Kasumi-1 (cell line): ENCODE results near the gene NPAS2.

Experiments used
- DNase-seq, 2 experiments: peaks; one replicate each; lab custom pipeline; 2025; lab: John Stamatoyannopoulos, UW

The NPAS2 gene, protein sequence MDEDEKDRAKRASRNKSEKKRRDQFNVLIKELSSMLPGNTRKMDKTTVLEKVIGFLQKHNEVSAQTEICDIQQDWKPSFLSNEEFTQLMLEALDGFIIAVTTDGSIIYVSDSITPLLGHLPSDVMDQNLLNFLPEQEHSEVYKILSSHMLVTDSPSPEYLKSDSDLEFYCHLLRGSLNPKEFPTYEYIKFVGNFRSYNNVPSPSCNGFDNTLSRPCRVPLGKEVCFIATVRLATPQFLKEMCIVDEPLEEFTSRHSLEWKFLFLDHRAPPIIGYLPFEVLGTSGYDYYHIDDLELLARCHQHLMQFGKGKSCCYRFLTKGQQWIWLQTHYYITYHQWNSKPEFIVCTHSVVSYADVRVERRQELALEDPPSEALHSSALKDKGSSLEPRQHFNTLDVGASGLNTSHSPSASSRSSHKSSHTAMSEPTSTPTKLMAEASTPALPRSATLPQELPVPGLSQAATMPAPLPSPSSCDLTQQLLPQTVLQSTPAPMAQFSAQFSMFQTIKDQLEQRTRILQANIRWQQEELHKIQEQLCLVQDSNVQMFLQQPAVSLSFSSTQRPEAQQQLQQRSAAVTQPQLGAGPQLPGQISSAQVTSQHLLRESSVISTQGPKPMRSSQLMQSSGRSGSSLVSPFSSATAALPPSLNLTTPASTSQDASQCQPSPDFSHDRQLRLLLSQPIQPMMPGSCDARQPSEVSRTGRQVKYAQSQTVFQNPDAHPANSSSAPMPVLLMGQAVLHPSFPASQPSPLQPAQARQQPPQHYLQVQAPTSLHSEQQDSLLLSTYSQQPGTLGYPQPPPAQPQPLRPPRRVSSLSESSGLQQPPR

DNA sequence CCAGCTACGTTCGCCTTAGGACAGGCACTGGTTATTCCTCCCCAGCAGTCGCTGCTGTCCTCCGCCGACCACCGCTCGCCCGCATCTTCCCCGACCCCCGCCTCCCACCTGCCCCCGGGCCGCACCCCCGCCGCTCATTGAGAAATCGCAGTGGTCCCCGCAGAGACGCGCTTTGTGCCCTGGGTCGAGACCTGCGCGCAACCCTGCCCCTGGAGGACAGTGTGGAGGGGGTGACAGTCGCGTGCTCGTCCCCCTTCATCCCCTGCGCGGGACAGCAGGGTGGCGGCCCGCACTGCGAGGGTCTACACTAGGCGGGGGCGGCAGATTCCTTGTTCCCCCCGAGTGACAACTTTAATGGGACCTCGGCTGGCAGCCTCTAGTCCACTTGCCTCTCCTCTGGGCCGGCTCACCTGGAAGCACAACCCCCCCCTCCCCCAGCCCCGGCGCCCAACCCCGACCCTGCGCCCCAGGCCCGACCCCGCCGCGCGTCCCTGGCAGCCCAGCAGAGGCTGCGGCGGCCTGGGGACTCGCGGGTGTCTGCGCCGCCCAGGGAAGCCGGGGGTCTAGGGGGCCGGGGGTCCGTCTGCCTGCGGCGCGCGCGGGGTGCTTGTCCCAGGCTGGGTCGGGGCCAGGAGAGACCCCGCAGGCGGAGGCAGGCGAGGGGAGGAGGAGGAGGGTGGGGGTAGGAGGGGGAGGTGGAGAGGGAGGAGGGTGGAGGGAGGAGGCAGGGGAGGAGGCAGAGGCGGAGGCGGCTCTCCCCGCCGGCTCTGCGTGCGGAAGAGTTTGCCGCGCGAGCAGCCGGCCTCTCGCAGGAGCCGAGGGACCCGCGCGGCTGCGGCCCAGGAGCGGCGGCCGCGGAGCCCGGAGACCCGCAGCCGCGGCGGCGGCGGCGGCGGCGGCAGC lies at the start of gene NPAS2:
TSS of gene NPAS2 (plus strand) at position 770 of the 903 bp plus-strand sequence. CDS start 84,616 bp downstream, outside the sequence.
- peak; percentile 10 to 14 for DNase-seq

DNA sequence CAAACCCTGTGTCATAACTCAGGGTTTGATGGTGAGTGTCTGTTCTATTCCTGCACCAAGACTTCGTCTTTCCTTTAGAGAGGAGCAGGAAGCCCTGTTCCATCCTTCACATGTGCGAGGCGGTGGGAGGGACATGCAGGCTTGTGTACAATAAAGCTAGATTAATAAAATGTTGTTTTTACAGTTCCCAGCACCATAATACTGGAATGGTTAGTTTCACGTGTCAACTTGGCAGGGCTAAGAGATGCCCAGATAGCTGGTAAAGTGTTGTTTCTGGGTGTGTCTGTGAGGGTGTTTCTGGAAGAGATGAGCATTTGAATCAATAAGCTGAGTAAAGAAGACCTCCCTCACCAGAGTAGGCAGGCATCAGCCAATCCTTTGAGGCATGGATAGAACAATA lies 48.8 kb upstream of the NPAS2 start:
- no peak for DNase-seq

DNA sequence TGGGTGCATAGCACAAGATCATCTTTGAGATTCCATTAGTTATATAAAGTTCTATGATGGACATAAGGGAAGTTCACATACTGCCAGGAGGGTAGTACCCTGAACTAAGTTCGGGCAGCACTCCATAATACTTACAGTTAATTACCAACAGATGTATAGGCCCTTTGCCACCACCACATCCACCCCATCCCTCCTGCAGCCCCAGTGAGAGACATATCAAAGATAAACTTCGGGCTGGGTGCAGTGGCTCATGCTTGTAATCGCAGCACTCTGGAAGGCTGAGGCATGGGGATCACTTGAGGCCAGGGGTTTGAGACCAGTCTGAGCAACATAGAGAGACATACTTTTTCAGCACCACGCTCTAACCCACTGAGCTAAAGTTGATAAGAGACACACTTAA lies 46.4 kb upstream of the NPAS2 start:
- no peak for DNase-seq

DNA sequence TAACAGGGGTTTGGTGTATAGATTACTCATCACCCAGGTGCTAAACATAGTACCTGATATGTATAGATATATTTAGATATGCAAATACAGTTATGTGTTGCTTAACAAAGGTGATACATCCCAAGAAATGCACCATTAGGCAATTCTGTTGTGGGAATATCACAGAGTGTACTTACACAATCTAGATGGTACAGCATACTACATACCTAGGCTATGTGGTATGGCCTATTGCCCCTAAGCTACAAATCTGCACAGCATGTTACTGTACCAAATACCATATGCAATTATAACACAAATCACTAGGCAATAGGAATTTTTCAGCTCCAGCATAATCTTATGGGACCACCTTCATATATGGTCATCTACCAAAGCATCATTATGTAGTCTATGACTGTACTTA lies 43.5 kb upstream of the NPAS2 start:
- DNase-seq = no peak

DNA sequence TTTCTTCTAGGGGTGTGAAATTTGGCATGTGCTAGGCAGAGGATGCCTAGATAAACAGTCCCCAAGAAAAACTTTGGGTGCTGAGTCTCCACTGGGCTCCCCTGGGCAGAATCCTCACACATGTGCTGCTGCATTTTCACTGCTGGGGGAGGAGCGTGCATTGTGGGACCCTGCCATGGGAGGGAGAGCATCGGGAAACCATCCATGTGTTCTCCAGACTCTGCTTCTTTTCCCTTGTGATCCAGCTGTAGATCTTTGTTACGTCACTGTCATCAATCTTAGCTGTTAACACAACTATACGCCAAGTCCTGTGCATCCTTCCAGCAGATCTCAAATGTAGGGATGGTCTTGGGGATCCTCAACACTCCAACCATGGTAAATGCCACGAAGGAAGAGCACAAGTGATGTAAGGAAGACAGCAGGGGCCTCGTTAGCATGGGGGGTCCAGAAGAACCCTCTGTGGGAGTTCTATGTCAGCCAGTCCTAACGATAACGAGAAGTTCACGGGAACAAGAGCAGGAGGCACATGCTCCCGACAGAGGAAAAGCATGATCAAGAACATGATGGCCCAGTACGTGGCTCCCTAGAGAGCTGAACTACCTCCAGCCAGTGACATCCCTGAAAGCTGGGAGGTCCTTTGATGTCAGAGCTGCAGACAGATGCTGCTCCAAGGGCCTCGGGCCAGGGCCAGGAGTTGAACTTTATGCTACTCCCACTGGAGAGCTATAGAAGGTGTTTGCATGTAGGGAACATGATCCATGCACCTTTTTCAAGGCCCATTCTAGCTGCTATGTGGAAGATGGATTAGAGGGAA lies 41.1 kb upstream of the NPAS2 start:
- DNase-seq = no peak

DNA sequence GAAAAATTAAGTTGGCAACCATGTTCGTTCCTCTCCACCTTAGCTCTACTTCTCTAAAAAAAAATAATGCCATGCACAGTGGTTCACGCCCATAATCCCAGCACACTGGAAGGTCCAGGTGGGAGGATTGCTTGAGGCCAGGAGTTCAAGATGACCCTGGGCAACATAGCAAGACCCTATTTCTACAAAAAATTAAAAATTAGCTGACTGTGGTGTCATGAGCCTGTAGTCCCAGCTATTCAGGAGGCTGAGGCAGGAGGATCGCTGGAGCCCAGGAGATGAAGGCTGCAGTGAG lies 40.1 kb upstream of the NPAS2 start:
- DNase-seq = no peak

DNA sequence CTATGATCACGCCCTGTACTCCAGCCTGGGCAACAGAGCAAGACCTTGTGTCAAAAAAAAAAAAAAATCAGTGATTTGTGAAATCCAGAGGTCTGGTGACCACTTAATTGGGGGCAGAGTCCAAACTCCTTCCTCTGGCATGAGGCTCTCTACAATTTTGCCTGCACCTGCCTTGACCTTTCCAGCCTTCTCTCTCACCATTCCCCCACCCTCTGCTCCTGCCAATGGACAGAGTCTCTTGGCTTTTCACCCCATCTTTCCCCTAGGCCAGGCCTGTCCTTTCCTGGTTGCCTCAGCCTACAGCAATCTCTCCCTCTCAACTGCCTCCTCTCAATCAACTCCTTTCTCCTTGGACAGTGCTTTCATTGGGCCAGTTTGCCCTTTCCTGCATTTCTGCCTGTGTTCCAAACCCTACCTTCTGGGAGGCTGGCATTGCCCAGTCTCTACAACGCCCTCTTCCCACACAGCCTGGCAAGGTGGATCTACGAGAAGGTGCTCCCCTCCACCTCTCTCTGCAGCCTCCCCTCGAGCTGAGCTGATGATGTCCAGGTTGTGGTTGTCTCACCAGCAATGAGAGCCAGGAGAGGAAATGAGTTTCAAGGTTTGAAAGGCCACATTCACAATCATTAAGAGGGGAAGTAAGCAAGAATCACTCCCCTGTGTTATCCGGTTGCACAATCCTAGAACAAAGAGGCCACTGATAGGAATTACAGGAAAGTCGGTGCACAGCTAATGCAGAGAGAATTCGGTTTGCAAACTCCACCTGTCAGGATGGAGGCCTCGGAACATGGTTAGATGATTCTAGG lies 39.5 kb upstream of the NPAS2 start:
- peak; percentile 62 to 67 for DNase-seq

DNA sequence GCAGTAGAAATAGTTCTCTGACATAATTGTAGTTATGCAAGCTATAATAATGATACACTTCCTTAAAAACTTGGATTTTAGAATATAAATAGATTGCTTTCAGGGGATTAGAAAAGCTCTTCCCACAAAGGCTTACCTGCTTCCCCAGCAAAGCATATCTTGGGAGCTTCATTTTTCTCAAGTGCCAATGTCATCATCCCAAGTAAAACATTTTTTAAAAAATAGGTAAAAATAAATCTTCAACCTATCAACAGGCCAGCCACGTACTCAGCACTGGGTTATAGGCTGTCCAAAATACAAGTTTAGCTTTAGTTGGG lies 39.0 kb upstream of the NPAS2 start:
- no peak for DNase-seq

DNA sequence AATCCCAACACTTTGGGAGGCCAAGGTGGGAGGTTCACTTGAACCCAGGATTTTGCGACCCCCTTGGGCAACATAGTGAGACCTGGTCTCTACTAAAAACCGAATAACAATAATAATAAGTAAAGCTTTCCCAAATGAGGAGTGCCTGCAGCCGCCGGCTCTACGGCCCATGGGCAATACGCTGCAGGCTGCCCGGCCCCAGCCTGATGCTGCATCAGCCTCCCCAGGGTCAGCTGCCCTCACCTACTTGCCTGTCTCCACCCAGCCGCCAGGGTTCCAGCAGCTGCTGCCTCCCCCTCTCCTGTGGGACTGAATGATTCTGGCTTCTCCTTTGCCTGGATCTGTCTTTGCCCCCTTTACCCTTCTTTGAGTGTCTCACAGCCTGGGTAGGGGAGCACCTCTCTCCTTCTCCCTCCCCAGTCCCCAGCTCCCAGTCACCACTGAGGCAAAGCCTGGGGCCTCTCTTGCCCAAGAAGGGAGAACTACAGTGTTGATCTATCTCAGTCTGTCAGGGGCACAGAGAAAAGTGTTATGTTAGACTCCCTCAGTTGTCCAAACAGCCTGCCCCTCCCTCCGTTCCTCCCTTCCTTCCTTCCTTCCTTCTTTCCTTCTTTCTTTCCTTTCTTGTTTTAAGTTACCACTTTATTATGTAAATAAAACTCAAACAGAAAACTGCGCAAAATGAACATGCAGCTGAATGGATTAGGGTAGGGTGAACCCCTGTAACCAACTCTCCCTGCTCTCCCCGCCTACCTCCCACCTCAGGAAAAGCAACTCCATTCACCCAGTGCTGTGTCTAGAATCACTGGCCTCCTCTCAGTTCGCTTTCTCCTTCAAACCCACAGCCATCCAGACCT lies 38.2 kb upstream of the NPAS2 start:
- no peak for DNase-seq

DNA sequence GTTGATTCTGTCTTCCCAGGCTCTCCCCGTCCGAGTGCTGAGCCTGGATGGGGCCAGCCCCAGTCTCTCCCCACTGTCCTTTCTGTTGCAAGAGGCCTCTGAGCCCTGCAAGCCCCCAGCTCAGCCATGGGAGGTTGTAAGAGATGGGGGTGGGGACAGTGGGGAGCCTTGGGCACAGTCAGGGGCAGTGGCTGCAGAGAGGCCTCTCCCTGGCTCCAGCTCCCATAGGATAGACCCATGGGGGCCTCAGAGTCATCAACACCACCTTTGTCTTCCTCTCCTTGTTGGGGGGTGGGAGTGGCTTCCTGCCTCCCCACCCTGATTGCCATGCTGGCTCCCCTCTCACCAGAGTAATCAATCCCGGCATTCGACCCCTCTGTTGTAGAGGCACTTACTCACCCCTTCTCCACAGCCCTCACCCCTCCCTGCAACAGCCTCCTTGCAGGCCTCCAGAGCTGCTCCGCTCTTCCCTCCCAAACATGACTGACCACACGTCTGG lies 37.5 kb upstream of the NPAS2 start:
- no peak for DNase-seq

DNA sequence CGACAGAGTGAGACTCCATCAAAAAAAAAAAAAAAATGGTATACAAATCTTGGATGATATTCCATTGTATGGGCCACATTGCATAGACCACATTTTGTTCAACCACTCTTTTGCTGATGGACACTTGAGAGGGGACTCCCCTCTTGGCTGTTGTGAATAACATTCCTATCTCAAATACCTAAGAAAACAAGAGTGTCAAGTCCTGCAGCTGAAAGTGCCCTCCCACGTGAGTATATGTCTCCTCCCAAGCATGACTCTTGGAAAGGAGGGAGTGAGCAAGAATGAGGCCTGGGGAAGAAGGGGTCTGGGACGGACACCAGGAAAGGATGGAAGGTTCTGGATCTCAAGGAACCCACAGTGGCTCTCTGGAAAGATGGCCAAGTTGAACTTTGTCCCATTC lies 36.0 kb upstream of the NPAS2 start:
- no peak for DNase-seq

DNA sequence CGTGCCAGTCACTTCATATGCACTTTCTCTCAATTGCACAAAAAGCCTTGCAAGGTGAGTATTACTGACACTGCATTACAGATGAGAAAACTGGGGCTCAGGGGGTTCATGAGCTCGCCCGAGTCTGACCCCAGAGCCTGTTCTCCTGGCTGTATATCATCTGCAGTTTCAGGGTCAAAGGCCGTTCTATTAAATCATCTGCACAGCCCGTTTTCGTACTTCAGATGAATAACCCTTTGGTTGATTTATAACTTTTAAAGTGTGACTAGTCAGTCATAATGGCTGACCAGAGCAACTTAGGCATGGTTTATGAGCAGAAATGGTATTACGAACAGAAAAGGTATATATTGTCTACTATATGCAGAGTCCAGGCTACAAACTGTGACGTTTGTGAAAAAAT lies 35.3 kb upstream of the NPAS2 start:
- DNase-seq = no peak

DNA sequence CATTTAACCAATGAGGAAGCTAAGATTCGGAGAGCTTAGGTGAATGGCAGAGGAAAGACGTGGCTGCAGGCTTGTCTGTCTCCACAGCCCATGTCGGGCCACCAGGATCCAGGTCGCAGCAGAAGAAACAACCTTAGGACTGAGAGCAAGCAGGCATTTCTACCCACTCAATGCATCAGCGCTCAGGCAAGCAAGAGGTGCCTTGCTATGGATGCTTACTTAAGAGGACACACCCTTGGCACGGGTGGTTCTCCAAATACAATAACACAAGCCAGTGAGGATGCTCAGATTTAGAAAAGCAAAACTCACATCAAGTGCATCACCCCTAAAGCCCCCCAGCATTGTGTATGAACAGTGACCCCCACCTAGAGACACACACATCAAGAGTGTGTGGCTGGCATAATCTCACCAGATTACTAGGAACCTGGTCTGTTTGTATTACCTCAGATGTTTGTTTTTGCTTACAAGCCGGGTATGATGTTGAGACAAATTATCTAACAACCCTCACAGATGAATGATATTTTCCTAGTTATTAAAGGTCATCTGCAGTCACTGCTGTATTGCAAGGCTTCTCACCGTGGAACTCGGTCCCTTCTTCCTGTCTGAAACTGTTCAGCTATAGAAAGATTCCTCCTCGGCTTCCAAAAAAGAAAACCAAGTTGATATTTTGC lies 34.2 kb upstream of the NPAS2 start:
- DNase-seq = no peak

DNA sequence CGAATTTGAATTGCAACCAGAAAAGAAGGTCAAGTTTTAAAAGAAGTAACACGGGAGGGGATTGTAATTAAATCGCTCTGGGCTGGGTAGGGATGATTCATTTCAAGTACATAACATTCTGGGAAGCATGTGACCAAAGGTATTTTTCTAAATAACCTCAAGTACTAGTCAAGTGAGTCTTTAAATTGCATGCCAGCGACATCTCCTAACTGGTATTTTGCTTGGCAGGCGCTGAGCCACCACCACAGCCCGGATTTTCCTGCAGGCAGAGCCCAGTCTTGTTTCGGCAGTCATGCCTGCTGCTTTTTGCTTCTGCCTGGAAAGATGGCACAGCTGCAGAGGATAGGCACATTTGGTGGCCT lies 33.7 kb upstream of the NPAS2 start:
- DNase-seq = no peak

DNA sequence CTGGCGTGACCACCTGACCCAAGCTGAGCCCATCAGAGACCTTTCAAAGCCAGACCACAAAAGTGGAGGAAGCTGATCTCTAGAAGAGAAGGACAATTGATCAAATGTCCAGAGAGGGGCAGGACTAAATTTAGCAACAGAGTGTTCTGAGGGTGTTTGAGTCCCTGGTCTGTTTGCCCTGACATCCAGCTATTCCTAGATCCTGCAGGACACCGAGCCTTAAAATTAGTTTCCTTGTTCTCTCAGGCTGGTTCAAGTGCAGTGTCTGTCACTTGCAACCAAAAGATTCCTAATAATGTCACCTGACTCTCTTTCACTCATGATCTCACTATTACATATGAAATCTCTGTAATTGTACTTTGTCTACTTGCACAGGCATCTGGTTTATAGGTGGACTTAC lies 33.0 kb upstream of the NPAS2 start:
- no peak for DNase-seq

DNA sequence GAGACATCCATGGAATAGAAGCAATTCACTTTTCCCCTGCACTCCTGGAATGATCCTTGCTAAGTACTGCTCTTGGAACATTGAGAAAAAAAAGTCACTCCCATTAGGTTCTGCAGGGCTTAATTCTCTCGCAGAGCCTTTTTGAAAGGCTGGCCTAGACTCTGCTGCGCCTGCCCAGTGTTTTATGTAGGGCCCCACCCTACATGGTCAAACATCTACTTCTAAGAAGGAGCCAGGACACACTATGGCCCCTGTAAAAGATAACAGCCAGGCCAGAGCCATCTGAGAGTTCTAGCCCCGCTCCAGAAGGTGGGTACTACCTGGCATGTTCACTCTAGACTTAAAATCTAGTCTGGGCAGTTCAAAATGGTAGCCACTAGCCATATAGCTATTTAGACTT lies 30.6 kb upstream of the NPAS2 start:
- DNase-seq = no peak

DNA sequence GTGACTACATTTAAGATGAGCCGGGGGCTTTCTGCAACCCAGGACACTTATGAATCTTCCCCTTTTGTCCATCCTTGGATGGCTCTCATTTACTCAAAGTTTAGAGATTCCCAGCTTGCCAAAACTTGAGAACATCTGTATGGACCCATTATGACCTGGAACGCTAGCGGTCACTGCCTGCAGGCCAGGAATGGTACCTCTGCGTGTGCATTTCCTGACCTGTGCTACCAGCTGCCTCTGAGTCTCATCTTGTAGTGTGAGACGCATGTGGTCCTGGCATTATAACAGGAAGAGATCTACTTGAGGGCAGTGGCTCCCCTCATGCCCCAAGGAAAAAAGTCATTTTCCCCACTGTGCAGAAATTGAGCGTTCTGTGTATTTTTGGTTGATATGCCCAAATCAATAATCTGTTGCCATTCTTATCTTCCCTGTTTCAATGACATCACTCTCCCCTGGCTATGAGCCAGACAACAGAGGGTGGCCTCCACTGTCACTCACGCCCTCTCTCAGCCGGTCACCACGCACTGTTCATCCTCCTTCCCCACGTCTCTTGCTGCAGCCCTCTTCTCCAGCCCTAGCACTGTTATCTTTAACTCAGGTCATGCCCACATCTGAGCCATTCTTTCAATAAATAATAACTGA lies 28.5 kb upstream of the NPAS2 start:
- DNase-seq = no peak

DNA sequence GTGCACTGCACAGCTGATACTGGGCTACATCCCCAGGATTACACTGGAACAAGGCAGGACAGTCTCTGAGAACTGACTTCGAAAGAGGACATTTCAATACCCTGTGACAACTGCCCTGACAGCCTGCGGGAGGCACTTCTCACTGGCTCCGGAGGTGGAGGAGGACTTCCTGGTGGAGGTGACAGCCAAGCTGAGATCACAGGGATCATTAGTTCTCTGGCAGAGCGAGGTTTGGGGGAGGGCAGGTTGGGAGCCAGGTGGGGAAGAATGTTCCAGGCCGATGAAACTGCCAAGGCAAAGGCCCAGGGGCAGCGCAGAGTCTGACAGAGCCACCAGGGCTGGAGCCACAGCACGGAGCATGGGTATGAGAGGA lies 28.0 kb upstream of the NPAS2 start:
- no peak for DNase-seq

DNA sequence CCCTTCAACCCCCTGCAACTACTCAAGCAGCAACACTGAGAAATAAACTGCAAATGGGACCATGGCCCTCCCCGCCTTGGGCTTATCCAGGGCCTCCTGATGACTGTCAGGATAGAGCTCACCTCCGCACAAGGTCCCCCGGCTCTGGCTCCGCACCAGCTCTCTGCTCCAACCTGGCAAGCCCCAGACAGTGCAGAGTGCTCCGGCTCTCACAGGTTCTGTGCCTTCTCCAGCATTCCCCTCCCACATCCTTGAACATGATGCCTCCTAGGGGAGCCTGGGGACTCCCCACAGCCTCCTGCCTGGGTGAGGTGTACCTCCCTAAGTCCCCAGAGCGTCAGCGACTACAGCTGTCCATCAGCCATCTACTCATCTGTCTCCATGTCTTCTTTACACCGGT lies 26.7 kb upstream of the NPAS2 start:
- no peak for DNase-seq
